Astrocyte (in vitro differentiated cells and primary cell): ENCODE measurements around the gene SH2D6.

Experiments
- EZH2 ChIP-seq: IDR thresholded peaks from 2 replicates; pipeline ENCODE4 v1.6.1; 2012; ENCODE audit warnings: mild to moderate bottlenecking, low read length, inconsistent platforms; ENCODE audit not compliant: insufficient read depth
- TF ChIP-seq, protein P1 (sequence below): IDR thresholded peaks from 2 replicates; pipeline ENCODE4 v1.5.1; 2011; ENCODE audit warnings: low read depth, mild to moderate bottlenecking, inconsistent platforms, low read length, moderate library complexity; ENCODE audit not compliant: insufficient read depth

DNA sequence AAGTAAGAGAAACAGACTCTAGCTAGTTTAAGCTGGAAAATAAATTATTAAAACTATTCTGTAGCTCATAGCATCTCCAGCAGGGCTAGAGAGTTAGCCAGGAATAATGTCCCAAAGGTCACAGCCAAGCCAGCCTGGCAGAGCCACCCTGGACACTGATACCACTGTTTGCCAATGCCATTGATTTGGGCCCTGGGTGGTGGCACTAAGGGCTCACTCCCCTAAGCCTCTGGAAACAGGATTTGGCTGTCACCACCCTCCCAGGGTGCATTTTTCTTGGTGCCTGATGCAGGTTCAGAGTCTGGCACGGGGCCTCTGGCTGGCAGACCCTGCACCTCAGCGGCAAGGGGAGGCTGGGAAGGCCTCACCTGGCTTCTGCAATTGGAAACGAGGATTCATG is 7.1 kb downstream of the SH2D6 start:
- TF ChIP-seq, protein P1, sequence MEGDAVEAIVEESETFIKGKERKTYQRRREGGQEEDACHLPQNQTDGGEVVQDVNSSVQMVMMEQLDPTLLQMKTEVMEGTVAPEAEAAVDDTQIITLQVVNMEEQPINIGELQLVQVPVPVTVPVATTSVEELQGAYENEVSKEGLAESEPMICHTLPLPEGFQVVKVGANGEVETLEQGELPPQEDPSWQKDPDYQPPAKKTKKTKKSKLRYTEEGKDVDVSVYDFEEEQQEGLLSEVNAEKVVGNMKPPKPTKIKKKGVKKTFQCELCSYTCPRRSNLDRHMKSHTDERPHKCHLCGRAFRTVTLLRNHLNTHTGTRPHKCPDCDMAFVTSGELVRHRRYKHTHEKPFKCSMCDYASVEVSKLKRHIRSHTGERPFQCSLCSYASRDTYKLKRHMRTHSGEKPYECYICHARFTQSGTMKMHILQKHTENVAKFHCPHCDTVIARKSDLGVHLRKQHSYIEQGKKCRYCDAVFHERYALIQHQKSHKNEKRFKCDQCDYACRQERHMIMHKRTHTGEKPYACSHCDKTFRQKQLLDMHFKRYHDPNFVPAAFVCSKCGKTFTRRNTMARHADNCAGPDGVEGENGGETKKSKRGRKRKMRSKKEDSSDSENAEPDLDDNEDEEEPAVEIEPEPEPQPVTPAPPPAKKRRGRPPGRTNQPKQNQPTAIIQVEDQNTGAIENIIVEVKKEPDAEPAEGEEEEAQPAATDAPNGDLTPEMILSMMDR, result no peak
- TF ChIP-seq EZH2, result no peak
